Epithelial cell of esophagus (primary cell): ENCODE data around the gene TCF7.

ENCODE experiments used
- DNase-seq: peaks from one replicate; pipeline ENCODE4 v3.0.0; 2010; ENCODE audit warnings: low read depth
- H3K4me3 ChIP-seq: 2 replicates; pipeline ENCODE4 v1.5.1; 2011; ENCODE audit warnings: mild to moderate bottlenecking, low read length, control low read depth
- TF ChIP-seq, protein P1 (sequence below): IDR thresholded peaks from 2 replicates; pipeline ENCODE4 v1.5.1; 2011; ENCODE audit warnings: low read depth, mild to moderate bottlenecking, low read length, control low read depth, inconsistent platforms; ENCODE audit not compliant: insufficient read depth; ENCODE audit errors: missing control alignments

Gene TCF7

DNA sequence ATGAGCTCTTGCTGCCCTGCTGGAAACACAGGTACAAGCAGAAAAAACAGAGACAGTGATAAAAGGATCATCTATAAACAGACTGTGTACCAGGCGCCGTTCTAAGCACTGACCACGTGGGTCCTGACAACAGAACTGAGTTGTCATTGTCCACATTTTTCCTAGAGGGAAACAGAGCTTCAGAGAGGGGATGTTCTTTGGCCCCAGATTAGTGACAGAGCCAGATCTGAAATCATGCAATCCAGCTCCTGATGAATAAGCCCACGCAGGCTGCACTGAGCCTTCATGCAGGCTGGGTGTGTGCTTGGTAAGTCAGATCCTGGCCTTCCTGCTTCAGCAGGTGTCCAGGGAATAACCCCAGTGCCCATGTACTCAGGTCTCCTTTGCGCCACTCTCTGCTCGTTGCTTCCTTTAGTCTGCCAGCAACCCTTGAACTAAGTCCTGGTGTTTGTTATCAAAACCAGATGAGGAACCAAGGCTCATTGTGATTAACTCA is 22.8 kb upstream of the TCF7 start:
- DNase-seq, result no peak
- no peak overlapping the region for H3K4me3 ChIP-seq
- TF ChIP-seq, protein P1, sequence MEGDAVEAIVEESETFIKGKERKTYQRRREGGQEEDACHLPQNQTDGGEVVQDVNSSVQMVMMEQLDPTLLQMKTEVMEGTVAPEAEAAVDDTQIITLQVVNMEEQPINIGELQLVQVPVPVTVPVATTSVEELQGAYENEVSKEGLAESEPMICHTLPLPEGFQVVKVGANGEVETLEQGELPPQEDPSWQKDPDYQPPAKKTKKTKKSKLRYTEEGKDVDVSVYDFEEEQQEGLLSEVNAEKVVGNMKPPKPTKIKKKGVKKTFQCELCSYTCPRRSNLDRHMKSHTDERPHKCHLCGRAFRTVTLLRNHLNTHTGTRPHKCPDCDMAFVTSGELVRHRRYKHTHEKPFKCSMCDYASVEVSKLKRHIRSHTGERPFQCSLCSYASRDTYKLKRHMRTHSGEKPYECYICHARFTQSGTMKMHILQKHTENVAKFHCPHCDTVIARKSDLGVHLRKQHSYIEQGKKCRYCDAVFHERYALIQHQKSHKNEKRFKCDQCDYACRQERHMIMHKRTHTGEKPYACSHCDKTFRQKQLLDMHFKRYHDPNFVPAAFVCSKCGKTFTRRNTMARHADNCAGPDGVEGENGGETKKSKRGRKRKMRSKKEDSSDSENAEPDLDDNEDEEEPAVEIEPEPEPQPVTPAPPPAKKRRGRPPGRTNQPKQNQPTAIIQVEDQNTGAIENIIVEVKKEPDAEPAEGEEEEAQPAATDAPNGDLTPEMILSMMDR, result no peak

DNA sequence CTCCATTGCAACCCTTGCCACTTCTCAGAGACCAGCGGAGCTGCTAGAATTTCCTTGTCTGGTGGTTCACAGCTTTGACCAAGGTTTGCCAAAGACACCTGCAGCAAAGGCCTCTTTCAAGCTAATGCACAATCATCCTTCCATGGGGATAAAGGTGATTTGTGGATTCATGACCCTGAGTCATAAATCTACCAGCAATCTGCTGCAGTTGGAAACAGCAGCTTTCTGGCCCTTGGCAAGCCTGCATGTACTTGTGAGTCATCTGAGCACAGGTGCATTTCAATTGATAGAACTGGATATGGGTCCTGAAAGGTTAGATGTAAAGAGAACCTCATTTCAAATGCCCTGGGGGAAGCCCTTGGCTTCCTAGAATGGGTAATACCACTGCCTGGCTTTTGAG is 21.6 kb upstream of the TCF7 start:
- TF ChIP-seq, protein P1, result no peak
- DNase-seq, result peak; percentile 91
- H3K4me3 ChIP-seq, result no peak overlapping the region

GRCh38 chr5:134093351-134093750 is 21.1 kb upstream of the TCF7 start:
- DNase-seq, result no peak
- no peak overlapping the region for H3K4me3 ChIP-seq
- TF ChIP-seq, protein P1, result no peak

GRCh38 chr5:134095293-134095692 is 19.2 kb upstream of the TCF7 start:
- no peak overlapping the region for H3K4me3 ChIP-seq
- TF ChIP-seq, protein P1, result no peak

DNA sequence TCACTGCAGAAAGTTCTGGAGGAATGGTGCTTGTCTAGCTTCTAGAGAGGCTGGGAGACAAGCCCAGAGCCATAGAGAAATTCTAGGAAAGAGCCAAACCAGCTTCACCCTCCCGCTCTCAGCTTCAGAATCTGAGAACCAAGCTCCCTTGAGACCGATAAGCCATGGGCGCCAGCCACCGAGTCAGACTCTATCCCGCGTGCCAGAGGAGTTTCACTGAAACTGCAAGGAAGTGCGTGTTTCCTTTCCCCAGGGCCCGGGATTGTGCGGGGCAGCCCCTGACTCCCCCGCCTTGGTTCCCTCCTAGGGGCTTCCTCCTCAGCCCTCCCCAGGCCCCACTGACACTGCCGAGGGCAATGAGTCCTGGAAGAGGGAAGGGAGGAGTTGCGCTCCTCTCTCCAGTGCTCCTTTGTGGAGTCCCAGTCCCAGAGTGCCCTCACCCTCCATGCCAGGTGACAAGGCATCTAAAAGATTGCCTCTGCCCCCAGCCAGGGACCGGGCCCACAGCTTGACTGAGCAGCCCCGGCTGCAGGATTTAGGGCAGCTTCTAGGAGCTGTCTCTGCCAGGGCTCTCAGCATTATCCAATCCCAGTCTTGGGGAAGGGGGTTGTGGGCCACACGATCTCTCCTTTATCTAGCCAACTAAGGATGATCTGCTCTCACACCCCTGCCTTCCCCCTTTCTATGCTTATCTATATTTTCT is 18.4 kb upstream of the TCF7 start:
- no peak overlapping the region for H3K4me3 ChIP-seq
- TF ChIP-seq, protein P1, result no peak
- no peak for DNase-seq

More at GRCh38 chr5:134095293-134095692, 19.2 kb upstream of the TCF7 start:
- no peak for DNase-seq

- DNase-seq, result no peak
- TF ChIP-seq, protein P1, result no peak
- no peak overlapping the region for H3K4me3 ChIP-seq
Measured at GRCh38 chr5:134097211-134097749, 17.2 kb upstream of the TCF7 start.
